KG1 (cell line): ENCODE measurements around the gene EFNA5.

Source experiments
- DNase-seq: peaks from one replicate; lab custom pipeline; 2025; lab: John Stamatoyannopoulos, UW

EFNA5 gene

DNA sequence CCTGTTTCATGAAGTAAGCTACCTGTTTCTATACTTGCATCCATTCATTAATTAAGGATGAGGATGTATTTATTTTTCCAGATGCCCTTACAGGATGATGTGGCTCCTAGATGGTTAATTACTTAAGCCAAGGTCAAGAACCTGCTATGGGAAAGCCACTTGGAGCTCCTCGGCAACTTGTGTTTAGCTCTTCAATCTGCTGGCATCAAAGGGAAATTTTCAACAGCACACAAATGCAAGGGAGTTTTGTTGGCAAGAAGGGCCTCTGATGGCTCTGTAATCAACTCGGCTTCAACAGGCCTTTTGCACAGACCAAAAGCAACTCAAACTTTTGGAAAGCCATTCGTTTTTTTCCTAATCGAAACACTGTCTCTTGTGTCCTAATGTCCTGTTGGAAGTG is 125.3 kb downstream of the EFNA5 start:
- no peak for DNase-seq

DNA sequence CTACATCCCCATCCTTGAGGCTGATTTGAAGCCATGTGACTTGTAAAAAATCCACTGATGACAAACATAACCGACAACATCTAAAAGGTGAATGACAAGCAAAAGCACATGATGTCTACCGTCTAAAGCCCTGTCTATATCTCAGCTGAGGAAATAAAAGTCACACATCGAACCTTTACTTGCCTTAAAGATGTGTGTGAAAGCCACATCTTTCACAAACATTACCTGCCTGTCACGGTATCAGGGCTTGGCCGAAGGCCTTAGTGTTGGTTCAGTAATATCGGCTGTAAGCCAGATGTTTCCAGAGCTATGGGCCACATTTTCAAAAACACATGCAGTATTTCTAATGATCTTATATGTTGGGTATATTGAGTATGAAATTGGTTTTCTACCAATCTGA is 125.8 kb downstream of the EFNA5 start:
- DNase-seq: no peak

DNA sequence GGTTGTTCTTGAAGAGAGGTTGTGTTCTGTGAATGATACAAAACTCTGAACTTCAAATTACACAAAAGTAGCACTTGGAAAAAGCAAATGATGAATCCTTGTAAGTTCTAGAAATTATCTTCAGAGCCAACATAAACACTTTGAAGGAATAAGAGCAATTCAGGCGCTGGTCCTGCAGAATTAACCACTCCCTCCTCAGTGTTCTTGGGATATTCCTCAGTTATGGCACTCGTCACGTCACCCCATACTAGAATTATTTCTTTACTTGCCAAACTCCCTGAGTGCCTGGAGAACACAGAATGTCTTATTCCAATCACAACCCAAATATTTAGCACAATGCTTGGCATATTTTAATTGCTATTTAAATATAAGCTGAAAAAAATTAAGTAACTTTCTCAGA is 126.3 kb downstream of the EFNA5 start:
- no peak for DNase-seq

DNA sequence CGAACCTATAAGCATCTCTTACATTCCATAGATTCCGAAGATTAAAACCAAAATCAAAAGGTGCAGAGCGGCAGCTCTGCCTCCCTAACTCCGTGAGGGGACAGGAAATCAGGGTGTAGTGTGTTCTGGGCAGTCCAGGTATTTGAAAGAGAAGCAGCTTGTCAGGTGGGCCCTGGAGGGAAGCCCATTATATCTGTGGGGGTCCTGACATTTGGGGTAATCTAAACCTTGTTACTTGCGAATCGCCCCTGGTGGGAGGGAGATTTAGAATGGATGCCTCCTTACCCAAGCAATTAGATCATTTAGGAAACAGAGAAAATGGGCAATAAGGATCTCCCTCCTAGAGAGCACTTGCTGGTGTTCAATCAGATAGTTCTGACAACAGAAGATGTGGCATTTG is 126.9 kb downstream of the EFNA5 start:
- DNase-seq: no peak

DNA sequence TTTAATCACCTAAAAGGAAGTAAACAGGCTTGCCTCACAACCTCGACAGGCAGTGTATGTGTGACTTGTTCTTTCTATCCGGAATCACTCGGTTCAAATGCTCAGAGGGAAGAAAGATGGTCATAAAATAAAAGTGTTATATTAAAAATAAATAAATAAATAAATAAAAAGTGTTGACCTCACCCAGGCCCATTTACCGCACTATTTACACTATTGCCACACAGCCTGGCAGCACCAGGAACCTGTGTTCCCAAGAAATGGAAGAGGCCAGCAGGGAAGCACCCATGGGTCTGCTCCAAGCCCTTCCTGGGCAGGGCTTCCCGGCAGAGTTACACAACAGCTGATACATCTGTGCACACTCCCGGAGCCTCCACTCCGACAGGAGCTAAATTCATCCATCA is 127.9 kb downstream of the EFNA5 start:
- no peak for DNase-seq

DNA sequence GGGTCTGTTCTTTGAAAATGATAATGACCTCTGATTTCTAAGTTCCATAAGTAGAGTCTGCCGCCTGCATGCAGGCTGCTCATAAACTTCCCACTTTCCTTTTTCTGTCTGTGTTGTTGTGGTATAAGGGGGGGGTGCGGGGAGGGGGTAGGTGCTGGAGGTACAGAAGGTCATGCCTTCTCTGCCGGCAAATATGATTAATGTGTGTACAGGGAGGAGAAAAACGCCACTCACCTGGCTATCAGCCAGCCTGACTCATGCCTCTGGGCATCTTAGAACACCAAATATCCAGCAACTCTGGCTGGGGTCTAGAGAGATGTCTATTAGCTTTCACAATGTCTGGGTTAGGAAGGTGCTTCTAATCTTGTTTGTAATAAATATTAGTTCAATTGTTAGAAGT is 128.3 kb downstream of the EFNA5 start:
- DNase-seq: no peak

DNA sequence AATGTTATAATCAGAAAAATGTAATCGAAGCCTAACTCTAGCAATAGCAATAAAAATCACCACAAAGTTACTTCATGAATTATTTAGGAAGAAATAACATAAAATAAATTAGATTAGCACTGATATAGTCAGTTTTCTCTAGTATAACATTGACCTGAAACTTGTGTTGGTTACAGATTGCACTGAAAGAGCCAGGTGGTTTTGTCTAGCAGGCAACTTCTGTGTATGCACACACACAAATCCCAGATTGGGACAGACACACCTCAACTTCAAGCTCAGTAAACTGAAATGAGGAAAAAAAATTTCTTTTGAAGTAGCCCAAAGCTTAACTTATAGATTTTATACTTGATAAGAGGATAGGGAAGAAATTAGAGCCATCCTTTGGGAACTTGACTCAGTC is 129.3 kb downstream of the EFNA5 start:
- DNase-seq: no peak

DNA sequence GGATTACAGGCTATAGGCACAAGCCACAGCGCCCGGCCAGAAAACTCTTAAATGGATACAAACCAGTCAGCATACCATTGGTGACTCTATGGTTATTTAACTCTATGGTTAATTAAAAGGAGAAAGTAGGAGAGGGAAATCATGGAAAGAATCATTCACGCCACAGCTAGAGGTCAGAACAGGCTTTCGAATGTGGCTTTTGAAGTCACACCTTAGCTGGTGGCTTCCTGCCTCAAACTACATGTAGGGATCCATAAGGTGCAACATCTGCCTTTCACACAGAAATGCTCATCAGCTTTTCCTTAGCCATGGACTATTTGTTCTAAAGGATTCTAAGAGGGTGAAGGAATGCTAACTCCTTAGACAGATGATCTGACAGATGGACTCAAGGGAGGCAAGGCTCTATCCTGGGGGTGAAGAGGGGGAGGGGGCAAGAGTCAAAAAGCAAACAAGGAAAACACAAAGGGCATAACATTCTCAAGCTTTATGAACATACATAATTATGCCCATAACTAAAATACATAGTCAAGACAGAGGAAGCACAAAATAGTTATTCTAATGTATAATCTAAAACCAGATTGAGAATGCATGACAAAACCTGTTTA is 130.9 kb downstream of the EFNA5 start:
- no peak for DNase-seq

DNA sequence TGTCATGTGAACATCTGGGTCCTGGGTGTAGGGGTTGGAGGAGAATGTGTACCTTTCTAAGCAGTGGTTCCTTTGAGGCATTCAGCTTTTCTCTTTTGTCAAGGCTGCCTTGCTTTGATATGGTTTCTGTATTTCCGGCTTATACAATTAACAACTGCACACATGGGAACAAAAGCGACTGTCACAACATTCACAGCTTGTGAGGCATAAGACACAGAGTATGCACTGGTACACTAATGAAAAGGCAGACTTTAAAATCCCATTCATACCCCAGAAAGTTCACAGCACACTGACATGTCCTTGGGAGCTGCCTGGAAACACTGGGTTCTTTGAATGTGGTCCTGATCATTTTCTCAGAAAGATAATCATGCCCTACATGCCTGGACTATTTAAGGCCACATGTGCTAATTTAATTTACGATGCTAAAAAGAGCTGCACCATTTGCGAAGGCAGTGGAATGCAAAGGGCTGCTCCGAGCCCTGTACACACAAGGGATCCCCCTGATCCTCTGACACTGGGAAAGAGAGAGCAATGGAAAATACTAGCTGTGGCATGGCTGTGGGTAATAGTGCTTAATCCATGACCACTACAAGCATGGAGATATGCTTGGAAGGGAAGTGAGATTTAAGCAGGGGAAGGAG is 131.8 kb downstream of the EFNA5 start:
- no peak for DNase-seq

DNA sequence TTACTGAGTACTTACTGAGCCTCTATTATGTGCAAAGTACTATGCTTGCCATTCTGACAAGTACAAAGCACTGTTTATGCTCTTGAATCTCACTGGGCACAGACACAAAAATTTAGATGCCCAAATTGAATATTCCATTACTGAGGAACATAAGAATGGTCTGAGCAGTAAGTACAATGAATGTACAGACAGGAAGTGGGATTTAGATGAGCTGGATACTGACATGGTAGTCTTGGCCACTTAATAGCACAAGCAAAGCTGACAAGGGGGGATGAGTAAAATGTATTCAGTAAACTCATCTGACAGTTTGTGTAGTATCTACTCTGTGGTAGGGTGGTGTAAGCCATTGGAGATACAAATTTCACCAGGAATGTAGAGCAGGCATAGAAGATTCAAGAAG is 132.4 kb downstream of the EFNA5 start:
- no peak for DNase-seq

DNA sequence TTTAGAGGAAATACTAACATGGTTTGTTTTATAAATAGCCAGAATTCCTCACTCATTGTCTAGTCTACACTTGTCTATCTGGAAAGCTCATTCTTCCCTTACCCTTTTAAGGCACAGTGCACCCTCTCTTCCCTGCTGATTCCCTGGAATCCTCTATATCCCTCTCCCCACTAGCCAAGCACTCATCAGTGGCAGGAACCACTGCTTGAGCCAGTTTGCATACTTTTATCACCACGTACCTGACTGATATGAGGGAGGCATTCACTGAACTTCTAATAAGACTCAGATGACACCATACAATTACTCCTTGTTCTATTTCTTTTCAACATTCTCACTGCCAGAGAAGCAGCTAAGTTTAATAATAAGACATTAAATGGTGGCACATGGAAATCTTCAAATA is 134.9 kb downstream of the EFNA5 start:
- no peak for DNase-seq

DNA sequence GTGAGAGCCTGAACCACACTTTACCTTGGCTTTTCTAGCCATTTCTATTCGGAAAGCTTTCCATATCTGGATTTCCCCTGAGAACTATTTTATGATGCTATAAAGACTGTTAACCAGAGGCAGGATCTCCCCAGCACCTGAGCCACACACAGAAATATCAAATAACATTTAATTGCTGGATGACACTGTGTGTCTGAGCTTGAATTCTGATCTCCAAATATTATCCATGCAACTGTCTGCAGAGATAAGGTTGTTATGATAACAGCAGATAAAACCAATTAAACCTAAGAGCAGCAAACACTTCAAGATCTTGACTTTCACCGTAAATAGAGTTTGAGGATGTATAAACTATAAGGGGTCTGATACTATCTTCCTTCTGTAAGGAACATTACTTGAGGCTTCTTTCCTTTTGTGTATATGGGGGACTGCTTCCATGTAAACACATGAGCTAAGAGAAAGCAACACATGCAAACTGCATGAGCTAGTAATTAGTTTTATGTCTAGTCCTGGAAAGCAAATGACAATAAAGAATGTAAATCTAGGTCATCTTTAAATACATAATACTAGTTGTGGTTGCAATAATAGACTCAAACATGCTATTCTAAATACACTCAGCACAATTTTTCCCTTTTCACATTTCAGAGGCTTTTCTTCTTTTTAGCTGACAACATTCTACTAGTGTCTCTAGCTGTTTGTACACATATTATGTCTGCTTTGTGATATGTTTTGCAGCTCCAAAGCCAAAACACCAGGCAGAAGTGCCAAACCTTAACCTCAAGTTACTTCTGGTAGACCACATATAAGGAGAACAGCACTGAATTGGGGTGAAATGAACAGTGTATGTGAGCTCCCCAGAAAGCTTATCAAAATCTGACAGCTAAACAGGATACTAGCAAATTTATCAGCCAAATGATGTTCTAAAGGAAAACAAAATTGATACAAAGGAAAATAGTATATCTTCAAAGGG is 136.5 kb downstream of the EFNA5 start:
- DNase-seq: no peak

DNA sequence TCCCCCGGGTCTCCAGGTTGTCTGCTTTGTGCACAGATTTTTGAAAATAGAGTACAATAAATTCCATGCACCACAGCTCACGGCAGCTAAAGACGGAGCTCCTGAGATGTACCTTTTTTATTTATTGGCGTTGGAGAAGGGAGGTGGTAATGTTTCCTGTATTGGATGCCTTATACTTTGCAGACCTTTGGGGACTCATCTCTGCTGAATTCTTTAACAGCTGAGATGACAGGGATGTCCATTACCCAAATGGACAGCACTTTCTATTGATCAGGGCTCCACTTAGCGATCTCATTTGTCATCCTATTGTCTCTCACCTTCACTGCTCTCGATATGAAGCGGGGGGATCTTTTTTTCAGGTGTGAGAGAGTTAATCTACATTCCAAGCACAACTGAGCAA is 137.8 kb downstream of the EFNA5 start:
- no peak for DNase-seq

DNA sequence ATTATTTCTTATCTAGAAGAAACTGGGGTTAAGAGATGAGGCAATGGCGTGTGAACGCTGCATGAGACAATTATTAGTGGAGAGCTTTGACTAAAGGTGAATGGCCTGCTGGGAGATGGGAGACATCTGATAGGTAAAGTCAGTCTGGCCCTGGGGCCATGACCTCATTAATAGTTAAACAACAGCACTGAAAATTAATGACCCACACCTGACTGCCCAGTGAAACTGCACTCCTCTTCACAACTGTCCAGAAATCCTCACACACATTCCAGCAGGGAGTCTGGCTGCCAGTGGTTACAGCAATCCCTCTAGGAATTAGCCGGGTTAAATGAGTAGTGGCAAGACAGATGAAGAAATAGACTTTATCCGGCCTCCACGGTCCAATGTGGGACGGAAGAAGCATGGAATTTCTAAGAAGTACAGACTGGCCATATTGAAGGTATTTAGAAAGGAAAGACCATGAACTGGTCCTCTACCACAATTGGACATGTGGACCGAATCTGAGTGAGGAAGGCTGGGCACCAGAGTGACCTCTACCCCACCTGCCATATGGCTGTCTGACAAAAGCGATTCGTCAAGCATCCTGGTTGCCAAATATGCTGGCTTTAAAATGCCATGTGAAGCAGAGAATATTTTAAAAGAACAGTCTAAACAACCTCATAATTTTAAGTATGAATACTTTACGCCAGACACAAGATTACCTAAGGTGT is 138.4 kb downstream of the EFNA5 start:
- DNase-seq: no peak

DNA sequence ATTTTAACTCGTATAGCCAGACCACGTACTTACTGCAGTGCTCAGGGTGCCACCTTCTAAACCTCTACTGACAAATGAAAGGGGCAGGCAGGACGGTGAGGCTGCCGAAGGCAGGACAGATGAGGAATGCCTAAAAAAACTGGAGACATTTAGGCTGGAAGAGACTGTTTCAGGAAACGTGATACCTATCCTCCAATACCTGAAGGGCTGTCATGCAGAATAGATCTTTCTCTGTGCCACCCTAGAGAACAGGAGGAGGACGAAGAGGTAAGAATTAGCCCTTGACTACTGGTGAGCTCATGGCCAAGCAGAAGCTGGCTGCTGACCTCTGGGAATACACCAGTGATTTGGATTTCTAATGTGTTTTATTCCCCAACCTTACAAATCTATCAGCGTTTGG is 139.4 kb downstream of the EFNA5 start:
- DNase-seq: no peak

DNA sequence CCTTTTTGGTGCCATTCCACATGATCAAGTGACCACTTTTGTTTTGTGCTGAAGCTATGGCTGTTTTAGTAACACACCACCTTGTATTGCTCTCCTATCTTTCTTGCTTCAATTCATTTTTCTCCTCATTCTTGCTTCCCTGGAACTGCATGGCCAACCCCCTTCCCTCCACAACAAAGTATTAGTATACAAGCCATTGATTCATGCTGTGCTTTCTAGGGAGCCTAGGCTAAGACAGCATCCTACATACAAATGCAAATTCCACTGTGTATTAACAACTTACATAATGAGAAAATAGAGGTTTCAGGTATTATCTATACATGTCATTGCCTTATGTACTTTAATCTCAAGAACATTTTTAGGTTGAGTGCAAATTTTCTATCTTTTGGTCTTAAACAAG is 141.1 kb downstream of the EFNA5 start:
- DNase-seq: no peak

DNA sequence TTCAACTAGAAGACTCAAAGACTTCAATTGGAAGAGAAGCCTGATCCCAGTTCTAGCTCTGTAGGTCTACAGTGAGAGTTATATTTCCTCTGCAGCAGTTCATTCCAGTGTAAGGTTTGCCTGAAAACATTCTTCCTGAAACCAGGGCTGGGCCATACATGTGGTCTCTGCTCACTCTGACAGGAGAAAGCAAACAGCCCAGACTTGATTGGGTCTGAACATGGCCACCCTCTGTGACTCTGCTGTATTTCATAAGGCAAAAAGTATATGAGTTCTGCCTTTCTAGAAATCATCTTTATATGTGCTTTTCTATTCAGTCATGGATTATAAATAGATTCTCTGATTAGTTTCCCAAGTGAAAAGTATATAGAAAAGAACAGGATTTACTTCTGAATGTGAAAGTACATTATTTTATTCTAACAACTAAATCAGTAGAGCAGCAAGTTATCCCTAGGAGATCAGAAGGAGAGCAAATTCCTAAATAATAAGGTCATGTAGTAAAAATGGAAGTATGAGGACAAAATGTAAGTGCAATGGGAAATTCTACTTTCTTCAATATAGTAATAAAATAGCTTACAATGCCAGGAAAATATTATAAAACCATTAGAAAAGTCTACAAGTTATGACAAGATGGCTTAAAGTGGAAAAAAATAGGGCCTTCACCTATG is 144.3 kb downstream of the EFNA5 start:
- DNase-seq: no peak

DNA sequence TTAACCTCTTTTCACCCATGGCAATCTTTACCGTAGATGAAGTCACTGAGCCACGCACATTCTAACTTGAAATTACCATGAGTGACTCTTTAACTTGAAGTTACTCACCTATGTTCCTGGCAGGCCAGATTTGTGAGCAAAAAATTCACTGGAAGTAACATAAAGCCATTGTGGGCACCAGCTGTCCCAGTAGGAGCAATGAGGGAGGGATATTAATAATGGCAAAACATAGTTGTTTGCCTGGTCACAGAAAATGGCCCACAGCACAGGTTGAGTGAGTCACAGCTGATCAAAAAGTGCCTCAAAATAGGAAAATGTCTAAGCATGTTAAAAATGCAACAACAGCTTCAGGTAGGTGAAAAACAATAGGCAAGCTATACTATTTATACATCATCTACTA is 146.6 kb downstream of the EFNA5 start:
- no peak for DNase-seq

DNA sequence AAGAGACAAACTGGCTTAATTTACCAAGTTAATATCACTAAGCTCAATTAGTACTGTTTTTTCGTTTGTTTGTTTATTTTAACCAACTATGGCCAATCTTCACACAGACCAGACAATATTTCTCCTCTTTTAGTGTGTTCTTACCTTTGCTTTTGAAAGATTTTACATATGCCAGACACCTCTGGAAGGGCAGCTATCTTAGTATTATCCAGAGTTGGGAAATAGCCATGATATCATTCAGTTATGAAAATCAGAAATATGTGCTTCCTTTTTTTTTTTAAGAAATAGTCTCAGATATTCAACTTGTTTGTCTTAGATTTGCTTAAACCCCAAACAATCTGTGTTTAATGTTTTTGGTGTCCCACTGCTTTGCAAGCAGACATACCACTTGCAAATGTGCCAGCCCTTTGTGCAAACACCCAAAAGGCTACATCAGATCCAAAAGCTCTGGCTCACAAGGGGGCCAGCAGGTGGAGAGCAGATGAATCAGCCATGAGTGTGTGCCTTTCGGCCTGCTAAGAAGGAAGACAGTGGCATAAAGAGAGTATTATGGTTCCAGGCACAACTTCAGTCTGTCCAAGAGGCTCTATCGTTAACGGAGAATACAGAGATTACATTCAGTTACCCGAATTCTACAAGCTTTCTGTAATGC is 147.6 kb downstream of the EFNA5 start:
- no peak for DNase-seq

DNA sequence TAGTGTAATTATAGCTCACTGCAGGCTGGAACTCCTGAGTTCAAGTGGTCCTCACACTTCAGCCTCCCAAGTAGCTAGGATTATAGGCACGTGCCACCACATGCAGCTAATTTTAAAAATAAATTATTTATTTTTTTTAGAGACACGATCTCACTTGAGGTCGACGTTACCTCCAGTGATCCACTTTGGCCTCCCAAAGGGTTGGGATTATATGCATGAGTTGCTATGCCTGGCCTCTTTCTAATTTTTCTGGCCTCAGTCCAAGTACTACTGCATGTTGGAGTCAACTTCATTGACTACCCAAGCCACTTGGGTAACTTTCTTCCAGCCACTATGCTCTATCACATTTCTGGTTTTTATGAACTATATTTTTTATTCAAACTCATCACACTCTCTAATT is 148.3 kb downstream of the EFNA5 start:
- DNase-seq: no peak

DNA sequence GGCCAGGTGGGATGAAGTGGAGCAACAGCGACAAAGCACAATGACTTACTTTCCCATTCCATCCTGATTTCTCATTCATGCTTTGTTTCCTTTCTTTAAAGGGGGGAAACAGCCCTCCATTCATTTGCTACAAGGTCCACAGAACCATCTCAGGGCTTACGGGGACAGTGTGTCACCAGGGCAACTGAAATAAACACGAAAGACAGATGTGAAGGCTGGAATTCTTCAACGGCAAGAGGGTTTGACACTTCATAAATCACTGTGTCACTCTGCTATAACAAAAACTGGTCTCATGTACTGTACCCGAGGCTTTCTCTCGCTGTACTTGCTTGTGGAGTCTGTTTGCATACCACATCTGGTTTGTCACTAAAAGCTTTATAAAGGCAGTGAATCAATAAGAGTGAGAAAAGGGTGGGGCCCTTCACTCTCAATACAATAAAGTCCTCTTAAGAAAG is 150.8 kb downstream of the EFNA5 start:
- DNase-seq: no peak
